Measurements from ENCODE around the gene BMI1.

DNA sequence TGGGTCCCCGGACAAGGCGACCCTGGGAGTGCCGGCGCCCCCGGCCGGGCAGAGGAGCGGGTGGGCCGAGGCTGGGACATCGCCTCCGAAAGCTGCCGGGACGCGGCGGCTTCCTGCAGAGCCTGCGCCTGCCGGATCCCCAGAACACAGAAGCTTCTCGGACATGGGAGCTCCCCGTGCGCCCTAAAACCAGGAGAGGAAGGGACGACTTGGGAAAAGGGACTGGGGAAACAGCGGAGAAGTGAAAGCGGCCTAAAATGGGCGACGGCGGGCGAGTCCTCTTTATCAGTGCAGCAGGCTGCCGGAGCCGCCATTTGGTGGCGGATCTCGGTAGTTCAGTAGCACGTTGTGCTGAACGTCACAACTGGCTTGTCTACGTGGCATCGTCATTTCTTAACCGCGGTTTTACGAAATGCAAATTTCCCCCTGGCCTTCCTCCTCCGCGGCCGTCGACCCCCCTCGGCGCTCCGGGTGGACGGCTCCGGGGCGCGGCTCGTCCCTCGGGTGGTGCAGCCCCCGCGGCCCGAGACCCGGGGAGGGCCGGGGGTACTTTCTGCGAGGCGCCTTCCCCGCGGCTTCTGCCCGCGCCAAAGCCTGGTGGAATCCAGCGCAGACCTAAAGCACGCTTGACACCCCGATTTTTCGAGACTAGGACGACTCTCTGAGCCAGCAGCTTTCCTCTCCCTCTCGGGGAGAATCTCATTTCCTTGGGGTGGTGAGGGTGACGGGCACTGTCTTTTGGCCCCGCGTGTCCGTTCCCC is 14.5 kb downstream of the BMI1 start:
- TF ChIP-seq CTCF (conservative IDR thresholded peaks at IDR 0.05; ENCODE audit: low read depth, low read length): no peak
- TF ChIP-seq EZH2 (IDR thresholded peaks at IDR 0.05; ENCODE audit: borderline replicate concordance, low read depth, low read length, poor library complexity, severe bottlenecking): no peak

Data from A673 (cell line).